ENCODE data around the gene ELOVL5. TPM values are rescaled to one million over a fixed set of nuclear protein-coding genes. Genes with fewer than 3 reads are reported as not detected.

ELOVL5 gene
- total and polyA plus RNA-seq, 4 donors, result 22.1 to 77.8 (median 57.8) TPM

DNA sequence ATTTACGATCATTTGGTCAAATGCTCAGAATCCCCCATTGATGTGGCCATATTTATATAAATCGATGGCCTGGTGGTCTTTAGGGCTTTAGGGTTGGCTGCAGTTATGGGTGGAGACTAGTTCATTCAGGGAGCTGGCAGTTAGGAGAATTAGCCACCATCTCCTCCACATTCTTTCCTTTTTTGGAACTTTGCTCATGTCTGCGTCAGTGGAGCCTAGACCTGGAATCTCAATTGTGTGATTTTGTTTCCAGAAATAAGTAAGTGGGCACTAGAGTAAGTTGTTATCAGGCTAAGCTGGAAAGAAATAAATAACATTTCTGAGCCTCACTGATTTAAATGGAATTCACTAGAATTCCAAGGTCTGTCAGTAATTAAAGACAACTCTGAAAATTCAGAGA is 29.0 kb upstream of the ELOVL5 start:
- H3K4me3 ChIP-seq (ENCODE audit: low read depth in 1 of 3, low read length in 3 of 3), result no peak overlapping the region
- WGBS, result 57% methylated on average over 3 of the region's 3 CpGs
- no peak for DNase-seq (ENCODE audit: low spot score)
- no peaks in the 10 kb centered on the region for H3K27me3 ChIP-seq (ENCODE audit: control insufficient read depth in 4 of 4, insufficient read depth in 4 of 4, low read length in 3 of 4)
- H3K4me1 ChIP-seq (ENCODE audit: control insufficient read depth in 4 of 4, insufficient read depth in 4 of 4, low read length in 3 of 4), result peaks cover 4 to 30% (median 25%) of the 10 kb centered on the region in 4 donors
- peak overlapping the region; percentile 58 to 79 for H3K27ac ChIP-seq (ENCODE audit: low read depth in 1 of 2, low read length in 2 of 2)
- no peaks in the 10 kb centered on the region for H3K9me3 ChIP-seq (ENCODE audit: control insufficient read depth in 4 of 4, low read length in 3 of 4)
- H3K9ac ChIP-seq (ENCODE audit: low read depth in 1 of 2, low read length in 2 of 2), result no peak overlapping the region
- no peak for TF ChIP-seq RXRA (IDR thresholded peaks at IDR 0.05)
- TF ChIP-seq SP1 (IDR thresholded peaks at IDR 0.05), result no peak
- no peak for TF ChIP-seq FOXA1 (IDR thresholded peaks at IDR 0.05)
- TF ChIP-seq, protein P1, sequence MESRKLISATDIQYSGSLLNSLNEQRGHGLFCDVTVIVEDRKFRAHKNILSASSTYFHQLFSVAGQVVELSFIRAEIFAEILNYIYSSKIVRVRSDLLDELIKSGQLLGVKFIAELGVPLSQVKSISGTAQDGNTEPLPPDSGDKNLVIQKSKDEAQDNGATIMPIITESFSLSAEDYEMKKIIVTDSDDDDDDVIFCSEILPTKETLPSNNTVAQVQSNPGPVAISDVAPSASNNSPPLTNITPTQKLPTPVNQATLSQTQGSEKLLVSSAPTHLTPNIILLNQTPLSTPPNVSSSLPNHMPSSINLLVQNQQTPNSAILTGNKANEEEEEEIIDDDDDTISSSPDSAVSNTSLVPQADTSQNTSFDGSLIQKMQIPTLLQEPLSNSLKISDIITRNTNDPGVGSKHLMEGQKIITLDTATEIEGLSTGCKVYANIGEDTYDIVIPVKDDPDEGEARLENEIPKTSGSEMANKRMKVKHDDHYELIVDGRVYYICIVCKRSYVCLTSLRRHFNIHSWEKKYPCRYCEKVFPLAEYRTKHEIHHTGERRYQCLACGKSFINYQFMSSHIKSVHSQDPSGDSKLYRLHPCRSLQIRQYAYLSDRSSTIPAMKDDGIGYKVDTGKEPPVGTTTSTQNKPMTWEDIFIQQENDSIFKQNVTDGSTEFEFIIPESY (IDR thresholded peaks at IDR 0.05), result no peak
- no peak for TF ChIP-seq EGR1 (IDR thresholded peaks at IDR 0.05; ENCODE audit: low read depth in 2 of 2)
- no peak for TF ChIP-seq JUND (IDR thresholded peaks at IDR 0.05)
- no peak for TF ChIP-seq TAF1 (conservative IDR thresholded peaks at IDR 0.05)
- no peak for TF ChIP-seq FOXA2 (IDR thresholded peaks at IDR 0.05)
- no peak for TF ChIP-seq GABPA (IDR thresholded peaks at IDR 0.05 in 1 of 2, conservative IDR thresholded peaks at IDR 0.05 in 1 of 2)
- TF ChIP-seq, protein P2, sequence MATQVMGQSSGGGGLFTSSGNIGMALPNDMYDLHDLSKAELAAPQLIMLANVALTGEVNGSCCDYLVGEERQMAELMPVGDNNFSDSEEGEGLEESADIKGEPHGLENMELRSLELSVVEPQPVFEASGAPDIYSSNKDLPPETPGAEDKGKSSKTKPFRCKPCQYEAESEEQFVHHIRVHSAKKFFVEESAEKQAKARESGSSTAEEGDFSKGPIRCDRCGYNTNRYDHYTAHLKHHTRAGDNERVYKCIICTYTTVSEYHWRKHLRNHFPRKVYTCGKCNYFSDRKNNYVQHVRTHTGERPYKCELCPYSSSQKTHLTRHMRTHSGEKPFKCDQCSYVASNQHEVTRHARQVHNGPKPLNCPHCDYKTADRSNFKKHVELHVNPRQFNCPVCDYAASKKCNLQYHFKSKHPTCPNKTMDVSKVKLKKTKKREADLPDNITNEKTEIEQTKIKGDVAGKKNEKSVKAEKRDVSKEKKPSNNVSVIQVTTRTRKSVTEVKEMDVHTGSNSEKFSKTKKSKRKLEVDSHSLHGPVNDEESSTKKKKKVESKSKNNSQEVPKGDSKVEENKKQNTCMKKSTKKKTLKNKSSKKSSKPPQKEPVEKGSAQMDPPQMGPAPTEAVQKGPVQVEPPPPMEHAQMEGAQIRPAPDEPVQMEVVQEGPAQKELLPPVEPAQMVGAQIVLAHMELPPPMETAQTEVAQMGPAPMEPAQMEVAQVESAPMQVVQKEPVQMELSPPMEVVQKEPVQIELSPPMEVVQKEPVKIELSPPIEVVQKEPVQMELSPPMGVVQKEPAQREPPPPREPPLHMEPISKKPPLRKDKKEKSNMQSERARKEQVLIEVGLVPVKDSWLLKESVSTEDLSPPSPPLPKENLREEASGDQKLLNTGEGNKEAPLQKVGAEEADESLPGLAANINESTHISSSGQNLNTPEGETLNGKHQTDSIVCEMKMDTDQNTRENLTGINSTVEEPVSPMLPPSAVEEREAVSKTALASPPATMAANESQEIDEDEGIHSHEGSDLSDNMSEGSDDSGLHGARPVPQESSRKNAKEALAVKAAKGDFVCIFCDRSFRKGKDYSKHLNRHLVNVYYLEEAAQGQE (IDR thresholded peaks at IDR 0.05), result no peak
- TF ChIP-seq YY1 (IDR thresholded peaks at IDR 0.05), result no peak
- TF ChIP-seq HNF4A (conservative IDR thresholded peaks at IDR 0.05), result no peak
- no peak for TF ChIP-seq RAD21 (IDR thresholded peaks at IDR 0.05)
- TF ChIP-seq, protein P3, sequence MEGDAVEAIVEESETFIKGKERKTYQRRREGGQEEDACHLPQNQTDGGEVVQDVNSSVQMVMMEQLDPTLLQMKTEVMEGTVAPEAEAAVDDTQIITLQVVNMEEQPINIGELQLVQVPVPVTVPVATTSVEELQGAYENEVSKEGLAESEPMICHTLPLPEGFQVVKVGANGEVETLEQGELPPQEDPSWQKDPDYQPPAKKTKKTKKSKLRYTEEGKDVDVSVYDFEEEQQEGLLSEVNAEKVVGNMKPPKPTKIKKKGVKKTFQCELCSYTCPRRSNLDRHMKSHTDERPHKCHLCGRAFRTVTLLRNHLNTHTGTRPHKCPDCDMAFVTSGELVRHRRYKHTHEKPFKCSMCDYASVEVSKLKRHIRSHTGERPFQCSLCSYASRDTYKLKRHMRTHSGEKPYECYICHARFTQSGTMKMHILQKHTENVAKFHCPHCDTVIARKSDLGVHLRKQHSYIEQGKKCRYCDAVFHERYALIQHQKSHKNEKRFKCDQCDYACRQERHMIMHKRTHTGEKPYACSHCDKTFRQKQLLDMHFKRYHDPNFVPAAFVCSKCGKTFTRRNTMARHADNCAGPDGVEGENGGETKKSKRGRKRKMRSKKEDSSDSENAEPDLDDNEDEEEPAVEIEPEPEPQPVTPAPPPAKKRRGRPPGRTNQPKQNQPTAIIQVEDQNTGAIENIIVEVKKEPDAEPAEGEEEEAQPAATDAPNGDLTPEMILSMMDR (IDR thresholded peaks at IDR 0.05; ENCODE audit: low read depth, low read length, missing input control), result no peak
- TF ChIP-seq, protein P4, sequence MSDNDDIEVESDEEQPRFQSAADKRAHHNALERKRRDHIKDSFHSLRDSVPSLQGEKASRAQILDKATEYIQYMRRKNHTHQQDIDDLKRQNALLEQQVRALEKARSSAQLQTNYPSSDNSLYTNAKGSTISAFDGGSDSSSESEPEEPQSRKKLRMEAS (IDR thresholded peaks at IDR 0.05), result no peak
- H3K36me3 ChIP-seq (ENCODE audit: control insufficient read depth in 4 of 4, insufficient read depth in 3 of 4, low read depth in 1 of 4, low read length in 3 of 4), result no peaks in the 10 kb centered on the region

DNA sequence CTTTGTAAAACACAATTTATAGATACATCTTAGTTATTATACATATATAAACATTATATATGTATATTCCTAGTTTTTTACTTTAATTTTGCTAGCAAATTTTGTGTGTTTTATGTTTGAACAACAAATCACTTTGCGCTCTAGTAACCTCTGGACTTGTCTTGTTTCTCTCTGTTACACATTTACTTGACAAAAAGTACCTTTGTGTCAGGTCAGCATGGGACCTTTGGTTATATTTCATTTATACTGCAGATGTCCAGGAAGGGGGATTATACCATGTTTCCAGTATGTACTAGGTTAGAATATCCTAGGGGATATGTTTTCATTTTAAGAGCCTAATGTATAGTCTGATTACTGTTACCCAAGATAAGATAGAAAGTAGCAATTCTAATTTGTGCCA is 28.5 kb upstream of the ELOVL5 start:
- no peaks in the 10 kb centered on the region for H3K9me3 ChIP-seq (ENCODE audit: control insufficient read depth in 4 of 4, low read length in 3 of 4)
- DNase-seq (ENCODE audit: low spot score), result no peak
- H3K9ac ChIP-seq (ENCODE audit: low read depth in 1 of 2, low read length in 2 of 2), result peak overlapping the region in 1 of 2 donors; percentile 33
- H3K27me3 ChIP-seq (ENCODE audit: control insufficient read depth in 4 of 4, insufficient read depth in 4 of 4, low read length in 3 of 4), result no peaks in the 10 kb centered on the region
- WGBS, result 35% methylated on average over 1 of the region's 1 CpG
- no peaks in the 10 kb centered on the region for H3K36me3 ChIP-seq (ENCODE audit: control insufficient read depth in 4 of 4, insufficient read depth in 3 of 4, low read depth in 1 of 4, low read length in 3 of 4)
- TF ChIP-seq HNF4G (IDR thresholded peaks at IDR 0.05), result no peak
- TF ChIP-seq, protein P1 (IDR thresholded peaks at IDR 0.05), result no peak
- TF ChIP-seq YY1 (IDR thresholded peaks at IDR 0.05), result no peak
- TF ChIP-seq RXRA (IDR thresholded peaks at IDR 0.05), result peak; percentile 79 to 81
- TF ChIP-seq FOXA2 (IDR thresholded peaks at IDR 0.05), result no peak
- TF ChIP-seq, protein P5, sequence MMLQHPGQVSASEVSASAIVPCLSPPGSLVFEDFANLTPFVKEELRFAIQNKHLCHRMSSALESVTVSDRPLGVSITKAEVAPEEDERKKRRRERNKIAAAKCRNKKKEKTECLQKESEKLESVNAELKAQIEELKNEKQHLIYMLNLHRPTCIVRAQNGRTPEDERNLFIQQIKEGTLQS (IDR thresholded peaks at IDR 0.05), result no peak
- TF ChIP-seq, protein P2 (IDR thresholded peaks at IDR 0.05), result peak; percentile 25
- peak; percentile 58 for TF ChIP-seq SP1 (IDR thresholded peaks at IDR 0.05)
- peak; percentile 55 to 66 for TF ChIP-seq HNF4A (conservative IDR thresholded peaks at IDR 0.05)
- TF ChIP-seq RAD21 (IDR thresholded peaks at IDR 0.05), result peak in 1 of 2 donors; percentile 28
- H3K27ac ChIP-seq (ENCODE audit: low read depth in 1 of 2, low read length in 2 of 2), result peak overlapping the region; percentile 58 to 79
- peaks cover 4 to 30% (median 25%) of the 10 kb centered on the region in 4 donors for H3K4me1 ChIP-seq (ENCODE audit: control insufficient read depth in 4 of 4, insufficient read depth in 4 of 4, low read length in 3 of 4)
- H3K4me3 ChIP-seq (ENCODE audit: low read depth in 1 of 3, low read length in 3 of 3), result no peak overlapping the region
